AG20443 (cell line): ENCODE measurements around the gene KIF5B.
A peak's percentile ranks its signal among the peaks of the same experiment; 100 is the strongest.
"Not testable (repeated sequence)": the region's sequence is repeated elsewhere in the genome, so short reads cannot be mapped to it uniquely, and the experiment has no call there.

Experiments
- DNase-seq: peaks from one replicate; pipeline ENCODE4 v3.0.0; 2012; ENCODE audit warnings: low spot score, mixed read lengths

KIF5B gene

GRCh38 chr10:32056136-32057035, at the start of gene KIF5B:
Gene KIF5B (minus strand): TSS chr10:32056425. CDS start chr10:32055973, 452 bp downstream.
- DNase-seq = peak; percentile 100

GRCh38 chr10:32105782-32106382, 49.7 kb upstream of the KIF5B start:
- no peak for DNase-seq

GRCh38 chr10:32104622-32105509, 48.6 kb upstream of the KIF5B start:
- peak; percentile 57 for DNase-seq

GRCh38 chr10:32104181-32104580, 48.0 kb upstream of the KIF5B start:
- no peak for DNase-seq

- no peak for DNase-seq
These were observed 47.5 kb upstream of the KIF5B start for GRCh38 chr10:32103721-32104120.

- not testable (repeated sequence) for DNase-seq
These were observed 42.5 kb upstream of the KIF5B start for GRCh38 chr10:32098566-32099259.

GRCh38 chr10:32095116-32095733, 39.0 kb upstream of the KIF5B start:
- no peak for DNase-seq

- no peak for DNase-seq
These were observed 37.4 kb upstream of the KIF5B start for GRCh38 chr10:32093650-32094049.

- DNase-seq = no peak
These were observed 34.8 kb upstream of the KIF5B start for GRCh38 chr10:32091046-32091445.

GRCh38 chr10:32084185-32084851, 28.1 kb upstream of the KIF5B start:
- no peak for DNase-seq

GRCh38 chr10:32077896-32078485, 21.8 kb upstream of the KIF5B start:
- peak; percentile 90 for DNase-seq

- DNase-seq = peak; percentile 42
These were observed 17.4 kb upstream of the KIF5B start for GRCh38 chr10:32073659-32074058.

GRCh38 chr10:32073128-32073527, 16.9 kb upstream of the KIF5B start:
- DNase-seq = no peak

- DNase-seq = no peak
These were observed 16.0 kb upstream of the KIF5B start for GRCh38 chr10:32072025-32072800.

- DNase-seq = no peak
These were observed 14.4 kb upstream of the KIF5B start for GRCh38 chr10:32070645-32071044.

- DNase-seq = no peak
These were observed 12.3 kb upstream of the KIF5B start for GRCh38 chr10:32068569-32068968.

GRCh38 chr10:32067931-32068330, 11.7 kb upstream of the KIF5B start:
- not testable (repeated sequence) for DNase-seq

- DNase-seq = peak; percentile 46
These were observed 9.6 kb upstream of the KIF5B start for GRCh38 chr10:32065856-32066255.

GRCh38 chr10:32061440-32061839, 5.2 kb upstream of the KIF5B start:
- DNase-seq = no peak

GRCh38 chr10:32060347-32060746, 4.1 kb upstream of the KIF5B start:
- no peak for DNase-seq
